GM11168 (cell line): Measurements from ENCODE around the gene TMEM131L.

ENCODE experiments used
- in situ Hi-C: fragments of 300-500 bp; cut with MboI; formaldehyde crosslinking; loops from one replicate; pipeline ENCODE4 v1.12.0; 2022; ENCODE audit warnings: low sequenced_read_pairs; ENCODE audit not compliant: unreplicated experiment

Gene TMEM131L

DNA sequence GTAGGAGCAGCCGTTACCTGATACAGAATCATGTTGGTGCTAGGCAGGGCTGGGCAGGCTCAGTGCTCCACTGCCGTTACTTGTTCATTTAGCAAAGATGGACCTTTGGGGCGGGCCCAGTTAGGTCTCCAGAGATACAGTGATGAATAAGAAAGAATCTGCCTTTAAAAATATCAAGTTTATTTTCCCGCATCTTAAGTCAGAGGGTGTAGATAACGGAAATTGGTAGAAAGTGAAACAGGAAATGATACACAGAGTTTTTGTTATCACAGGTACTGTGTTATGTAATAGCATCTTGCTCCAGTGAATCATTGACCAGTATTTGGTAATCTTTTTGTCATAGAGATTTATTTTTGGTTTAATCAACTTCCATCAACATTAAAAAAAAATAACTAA lies 5.5 kb downstream of the TMEM131L start:
- in situ Hi-C loops = no loop called here

DNA sequence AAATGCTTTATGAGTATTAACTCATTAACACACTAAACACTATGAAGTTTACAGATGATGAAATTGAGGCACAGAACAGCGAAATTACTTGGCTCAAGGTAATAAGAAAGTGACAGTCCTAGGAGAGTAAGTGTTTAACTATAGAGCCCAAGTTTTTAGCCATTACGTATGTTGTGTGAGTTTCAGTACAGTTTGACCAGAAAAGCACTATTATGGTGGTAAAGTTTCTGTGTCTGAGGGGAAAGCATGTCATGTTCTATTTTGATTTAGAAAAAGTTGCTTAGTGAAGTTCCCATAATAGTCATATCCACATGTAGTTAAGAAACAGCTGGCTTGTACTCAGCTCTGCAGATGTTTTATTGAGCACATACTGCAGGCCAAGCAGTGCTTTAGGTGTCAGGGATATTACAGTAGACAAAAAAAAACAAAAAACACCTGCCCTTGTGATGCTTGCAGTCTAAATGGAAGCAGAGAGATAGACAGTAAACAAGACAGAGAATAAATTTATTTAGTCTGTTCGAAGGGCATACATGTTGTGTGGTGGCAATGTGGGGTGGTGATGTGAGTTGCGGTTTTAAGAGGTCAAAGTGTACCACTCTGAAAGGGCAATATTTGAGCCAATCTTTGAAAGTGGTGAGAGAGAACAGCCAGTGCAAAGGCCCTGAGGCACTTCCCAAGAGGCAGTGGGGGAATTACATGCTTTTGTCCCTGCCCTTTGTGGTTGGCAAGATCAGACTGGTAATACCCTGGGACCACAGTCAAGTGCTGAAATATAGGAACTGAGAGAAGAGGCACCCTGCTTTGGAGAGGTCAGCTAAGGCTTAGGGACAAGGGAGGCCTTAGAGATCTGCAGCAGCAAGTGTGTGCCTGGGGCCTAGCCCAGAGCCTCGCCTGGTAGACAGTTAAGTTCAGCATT lies 6.2 kb downstream of the TMEM131L start:
- in situ Hi-C loops = no loop called here

DNA sequence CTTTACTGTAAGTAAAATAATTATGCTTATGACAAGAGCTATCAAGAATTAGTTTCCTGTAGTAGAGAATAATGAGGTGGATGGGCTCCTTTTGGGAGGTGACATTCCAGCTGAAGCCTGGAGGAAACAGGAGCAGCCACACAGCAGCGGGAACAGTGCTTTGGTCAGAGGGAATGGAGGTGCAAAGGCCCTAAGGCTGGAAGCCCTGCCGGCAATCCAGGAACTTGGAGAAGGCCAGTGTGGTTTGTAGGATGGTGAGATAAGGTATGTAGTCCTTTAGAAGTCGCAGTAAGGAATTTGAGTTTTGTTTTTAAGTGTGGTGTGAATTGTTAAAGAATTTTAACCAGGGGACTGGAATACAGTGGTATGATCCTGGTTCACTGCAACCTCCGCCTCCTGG lies 8.1 kb downstream of the TMEM131L start:
- in situ Hi-C loops = no loop called here

GRCh38 chr4:153476829-153477574 lies 10.8 kb downstream of the TMEM131L start:
- in situ Hi-C loops = no loop called here

DNA sequence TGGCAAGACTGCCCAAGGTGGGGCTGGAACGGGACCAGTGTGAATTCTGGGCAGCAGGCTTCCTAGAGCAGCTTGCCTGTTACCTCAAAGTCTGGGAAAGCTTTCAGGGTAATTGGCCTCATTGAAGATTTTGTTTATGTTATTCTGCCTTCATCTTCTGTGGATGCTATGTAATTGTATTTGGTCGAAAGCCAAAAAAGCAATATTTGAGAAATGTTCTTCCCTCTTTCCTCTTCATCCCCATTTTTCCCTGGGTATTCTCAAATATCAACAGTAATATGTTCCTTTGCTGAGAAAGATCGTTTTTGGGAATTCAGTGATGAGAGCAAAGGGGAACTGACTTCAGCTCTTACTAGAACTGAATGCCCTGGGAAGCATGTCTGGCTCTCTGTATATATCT lies 12.9 kb downstream of the TMEM131L start:
- in situ Hi-C loops = no loop called here

GRCh38 chr4:153480704-153481103 lies 14.5 kb downstream of the TMEM131L start:
- in situ Hi-C loops = no loop called here

DNA sequence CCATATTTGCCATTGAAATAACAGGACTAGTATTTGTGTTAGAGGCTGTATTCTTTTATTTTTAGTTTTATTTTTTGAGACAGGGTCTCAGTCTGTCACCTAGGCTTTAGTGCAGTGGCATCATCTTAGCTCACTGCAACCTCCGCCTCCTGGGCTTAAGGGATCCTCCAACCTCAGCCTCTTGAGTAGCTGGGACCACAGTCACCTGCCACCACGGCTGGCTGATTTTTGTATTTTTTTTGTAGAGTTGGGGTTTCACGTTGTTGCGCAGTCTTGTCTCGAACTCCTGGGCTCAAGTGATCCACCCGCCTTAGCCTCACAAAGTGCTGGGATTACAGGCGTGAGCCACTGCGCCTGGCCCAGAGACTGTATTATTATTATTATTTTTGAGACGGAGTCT lies 15.3 kb downstream of the TMEM131L start:
- in situ Hi-C loops = no loop called here

GRCh38 chr4:153483432-153484418 lies 17.6 kb downstream of the TMEM131L start:
- in situ Hi-C loops = no loop called here

DNA sequence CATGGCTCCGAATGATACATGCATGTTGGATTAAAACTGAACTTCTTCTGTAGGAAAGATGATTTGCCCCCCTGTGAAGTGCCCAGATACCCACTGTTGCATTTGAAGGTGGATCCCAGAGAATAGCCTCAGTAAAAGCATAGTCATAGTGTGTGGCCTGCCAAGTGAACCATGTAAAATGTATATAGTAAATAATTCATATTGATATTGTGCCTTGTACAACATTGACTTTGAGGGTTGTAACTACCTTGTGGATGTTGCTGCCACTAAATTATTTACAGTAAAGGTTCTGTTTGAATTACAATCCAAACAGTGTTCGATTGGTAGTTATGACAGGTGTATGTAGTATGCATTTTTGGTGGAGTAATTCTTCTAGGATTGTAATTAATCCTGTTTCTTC lies 19.2 kb downstream of the TMEM131L start:
- in situ Hi-C loops = loop anchor here (5.0 kb wide), 1 partner anchor 52 kb away; no protein-coding TSS in a partner anchor

GRCh38 chr4:153485860-153486259 lies 19.7 kb downstream of the TMEM131L start:
- in situ Hi-C loops = loop anchor here (5.0 kb wide), 1 partner anchor 51 kb away; no protein-coding TSS in a partner anchor

GRCh38 chr4:153486281-153487151 lies 20.4 kb downstream of the TMEM131L start:
- in situ Hi-C loops = loop anchor here (5.0 kb wide), 1 partner anchor 51 kb away; no protein-coding TSS in a partner anchor

- in situ Hi-C loops = loop anchor here (5.0 kb wide), 1 partner anchor 49 kb away; no protein-coding TSS in a partner anchor
These were observed 22.1 kb downstream of the TMEM131L start for GRCh38 chr4:153488006-153488891.

DNA sequence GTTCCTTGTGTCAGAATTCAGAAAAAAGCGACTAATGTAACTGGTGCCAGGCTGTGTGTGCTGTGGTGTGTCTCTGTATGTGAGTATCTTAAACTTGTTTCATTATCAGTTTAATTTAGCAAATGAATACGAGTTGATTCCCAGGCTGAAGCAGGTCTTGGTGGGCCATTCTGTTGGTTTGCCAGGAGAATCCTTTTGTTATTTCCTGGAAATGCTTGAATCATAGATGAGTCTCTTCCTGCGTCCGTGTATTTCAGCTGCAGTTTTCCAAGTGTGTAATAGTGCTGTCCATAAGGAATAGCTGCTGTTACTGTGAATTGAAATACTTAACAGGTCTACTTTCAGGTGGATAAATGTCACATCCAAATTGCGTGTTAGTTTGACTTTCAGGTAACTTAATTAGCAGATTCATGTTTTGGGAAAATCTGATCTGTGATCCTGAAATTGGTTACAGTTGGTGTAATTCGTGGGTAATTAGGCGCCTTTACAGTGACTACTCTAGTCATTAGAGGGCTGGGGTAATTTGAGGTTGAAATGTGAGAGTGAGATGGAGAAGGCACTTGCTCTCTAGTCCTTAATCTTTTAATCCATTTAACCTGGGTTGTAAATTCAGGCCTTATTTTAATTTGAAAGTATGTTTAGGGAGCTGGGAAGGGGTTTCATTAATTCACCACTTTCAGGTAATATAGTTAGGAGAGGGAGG lies 23.8 kb downstream of the TMEM131L start:
- in situ Hi-C loops = loop anchor here (5.0 kb wide), 1 partner anchor 47 kb away; no protein-coding TSS in a partner anchor

GRCh38 chr4:153490985-153491483 lies 24.9 kb downstream of the TMEM131L start:
- in situ Hi-C loops = no loop called here

DNA sequence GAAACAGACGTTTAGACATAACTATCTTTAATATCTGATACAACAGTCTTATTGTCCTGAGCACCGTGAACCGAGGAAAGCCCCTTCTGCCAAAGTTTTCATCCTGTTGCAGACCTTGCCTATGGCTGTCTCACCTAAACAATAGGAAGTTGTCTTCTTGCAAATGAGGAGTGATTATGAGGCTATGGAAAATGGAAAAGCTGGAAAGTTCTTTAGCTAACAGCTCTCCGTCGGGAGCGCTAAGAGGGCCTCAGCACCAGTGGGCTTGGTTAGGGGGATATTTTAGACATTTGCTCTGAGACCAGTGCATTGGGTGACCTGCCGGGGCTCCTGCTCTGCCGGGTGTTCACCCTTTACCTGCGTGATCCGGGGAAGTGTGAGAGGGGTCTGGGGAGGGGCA lies 28.4 kb downstream of the TMEM131L start:
- in situ Hi-C loops = no loop called here

- in situ Hi-C loops = no loop called here
These were observed 29.5 kb downstream of the TMEM131L start for GRCh38 chr4:153495480-153496193.
